GM12873 (cell line): ENCODE results near the gene ZAP70.

ENCODE experiments used
- TF ChIP-seq, protein P1 (sequence below): IDR thresholded peaks from 2 replicates; pipeline ENCODE4 v1.5.1; 2012; ENCODE audit warnings: low read depth, mild to moderate bottlenecking, moderate library complexity, low read length, control low read depth; ENCODE audit not compliant: insufficient read depth; ENCODE audit errors: missing control alignments

The ZAP70 gene

DNA sequence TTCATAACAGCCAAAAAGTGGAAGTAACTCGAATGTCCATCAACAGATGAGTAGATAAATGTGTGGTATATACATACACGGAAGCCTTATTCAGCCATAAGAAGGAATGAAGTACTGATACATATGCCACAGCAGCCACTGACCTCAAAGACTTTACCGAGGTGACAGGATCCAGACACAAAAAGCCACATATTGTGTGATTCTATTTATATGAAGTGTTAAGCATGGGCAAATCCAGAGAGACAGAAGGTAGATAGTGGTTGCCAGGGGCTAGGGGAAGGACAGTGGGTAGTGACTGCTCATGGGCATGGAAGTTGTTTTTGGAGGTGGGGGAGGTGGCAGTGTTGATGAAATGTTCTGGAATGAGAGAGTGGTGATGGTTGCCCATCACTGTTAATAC is 33.9 kb downstream of the ZAP70 start:
- TF ChIP-seq, protein P1, sequence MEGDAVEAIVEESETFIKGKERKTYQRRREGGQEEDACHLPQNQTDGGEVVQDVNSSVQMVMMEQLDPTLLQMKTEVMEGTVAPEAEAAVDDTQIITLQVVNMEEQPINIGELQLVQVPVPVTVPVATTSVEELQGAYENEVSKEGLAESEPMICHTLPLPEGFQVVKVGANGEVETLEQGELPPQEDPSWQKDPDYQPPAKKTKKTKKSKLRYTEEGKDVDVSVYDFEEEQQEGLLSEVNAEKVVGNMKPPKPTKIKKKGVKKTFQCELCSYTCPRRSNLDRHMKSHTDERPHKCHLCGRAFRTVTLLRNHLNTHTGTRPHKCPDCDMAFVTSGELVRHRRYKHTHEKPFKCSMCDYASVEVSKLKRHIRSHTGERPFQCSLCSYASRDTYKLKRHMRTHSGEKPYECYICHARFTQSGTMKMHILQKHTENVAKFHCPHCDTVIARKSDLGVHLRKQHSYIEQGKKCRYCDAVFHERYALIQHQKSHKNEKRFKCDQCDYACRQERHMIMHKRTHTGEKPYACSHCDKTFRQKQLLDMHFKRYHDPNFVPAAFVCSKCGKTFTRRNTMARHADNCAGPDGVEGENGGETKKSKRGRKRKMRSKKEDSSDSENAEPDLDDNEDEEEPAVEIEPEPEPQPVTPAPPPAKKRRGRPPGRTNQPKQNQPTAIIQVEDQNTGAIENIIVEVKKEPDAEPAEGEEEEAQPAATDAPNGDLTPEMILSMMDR: no peak

- TF ChIP-seq, protein P1: no peak
Measured at GRCh38 chr2:97747716-97748115, 34.3 kb downstream of the ZAP70 start.

GRCh38 chr2:97749581-97749980 is 36.2 kb downstream of the ZAP70 start:
- TF ChIP-seq, protein P1: no peak

- TF ChIP-seq, protein P1: no peak
Measured at GRCh38 chr2:97750017-97750416, 36.6 kb downstream of the ZAP70 start.

GRCh38 chr2:97751752-97752151 is 38.4 kb downstream of the ZAP70 start:
- TF ChIP-seq, protein P1: no peak

- TF ChIP-seq, protein P1: no peak
Measured at GRCh38 chr2:97752342-97753334, 39.3 kb downstream of the ZAP70 start.

DNA sequence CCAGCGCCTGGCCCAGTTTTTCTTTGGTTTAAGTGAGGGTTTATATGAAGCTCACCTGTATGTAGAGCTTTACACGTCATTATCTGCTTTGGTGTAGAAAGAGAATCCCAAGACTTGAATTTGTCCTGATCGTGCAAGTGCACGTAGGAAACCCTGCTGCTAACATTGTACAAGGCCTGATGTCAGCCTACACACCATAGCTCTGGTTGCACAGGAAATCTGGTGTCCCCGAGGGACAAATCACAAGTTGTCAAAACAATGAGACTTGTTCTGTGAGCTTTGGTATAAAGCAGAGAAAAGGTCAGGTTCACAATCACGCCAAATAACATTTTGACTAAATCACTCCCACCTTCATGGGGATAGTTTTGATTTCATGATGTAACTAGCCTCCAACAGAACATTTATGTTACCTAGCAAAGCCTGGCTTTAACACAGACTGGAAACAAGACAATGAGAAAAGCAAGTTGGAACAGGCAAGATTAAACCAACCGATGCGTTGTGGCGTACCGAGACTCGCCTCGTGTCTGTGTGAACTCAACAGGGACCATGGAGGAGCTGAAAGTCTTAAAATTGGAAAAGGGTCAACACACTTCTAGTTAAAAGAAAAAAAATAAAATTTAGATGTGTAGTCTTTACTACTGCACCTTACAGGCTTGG is 41.4 kb downstream of the ZAP70 start:
- TF ChIP-seq, protein P1: no peak
